Activated CD8-positive, alpha-beta memory T cell treated with anti-CD3 and anti-CD28 coated beads for 1 hour (primary cell): ENCODE results near the gene DACH1.
"Not testable (repeated sequence)": the region's sequence is repeated elsewhere in the genome, so short reads cannot be mapped to it uniquely, and the experiment has no call there.

Experiments used
- DNase-seq, 2 donors: peaks; one replicate each; pipeline ENCODE4 v3.0.0-alpha.2; 2020; ENCODE audit warnings: low read depth in 1 of 2; ENCODE audit errors: extremely low read depth in 1 of 2

The DACH1 gene

DNA sequence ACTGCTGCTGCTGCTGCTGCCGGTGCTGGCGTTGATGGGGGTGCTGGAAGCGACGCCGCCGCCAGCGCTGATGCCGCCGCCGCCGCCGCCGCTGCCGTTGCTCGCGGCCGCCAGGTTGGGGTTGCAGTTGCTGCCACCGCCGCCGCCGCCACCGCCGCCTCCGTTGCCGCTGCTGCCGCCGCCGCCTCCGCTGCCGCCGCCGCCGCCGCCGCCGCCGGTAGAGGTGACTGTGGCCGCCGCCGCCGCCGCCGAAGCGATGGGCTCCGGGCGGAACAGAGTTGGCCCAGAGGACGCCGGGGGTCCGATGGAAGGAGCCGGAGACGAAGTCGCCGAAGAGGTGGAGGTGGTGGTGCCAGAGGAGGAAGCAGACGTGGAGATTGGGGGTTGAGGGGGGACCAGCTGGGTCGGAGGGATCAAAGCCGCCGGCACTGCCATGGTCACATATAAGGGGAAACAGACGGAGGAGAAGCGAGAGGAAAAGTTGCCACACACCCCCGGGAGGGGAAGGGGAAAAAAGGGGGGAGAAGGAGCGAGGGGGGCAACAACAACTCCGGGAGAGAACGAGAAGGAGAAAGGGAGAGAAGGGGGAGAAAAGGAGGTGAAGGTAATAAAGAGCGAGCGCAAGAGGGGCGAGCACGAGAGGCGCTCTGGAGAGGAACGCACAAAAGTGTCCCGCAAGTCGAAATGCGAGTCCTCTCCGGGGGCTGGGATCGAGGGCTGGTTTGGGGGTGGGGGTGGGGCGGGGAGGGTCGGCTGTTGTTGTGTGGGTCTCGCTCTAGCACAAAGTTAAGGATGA, 471 bp downstream of the DACH1 start:
- no peak for DNase-seq

DNA sequence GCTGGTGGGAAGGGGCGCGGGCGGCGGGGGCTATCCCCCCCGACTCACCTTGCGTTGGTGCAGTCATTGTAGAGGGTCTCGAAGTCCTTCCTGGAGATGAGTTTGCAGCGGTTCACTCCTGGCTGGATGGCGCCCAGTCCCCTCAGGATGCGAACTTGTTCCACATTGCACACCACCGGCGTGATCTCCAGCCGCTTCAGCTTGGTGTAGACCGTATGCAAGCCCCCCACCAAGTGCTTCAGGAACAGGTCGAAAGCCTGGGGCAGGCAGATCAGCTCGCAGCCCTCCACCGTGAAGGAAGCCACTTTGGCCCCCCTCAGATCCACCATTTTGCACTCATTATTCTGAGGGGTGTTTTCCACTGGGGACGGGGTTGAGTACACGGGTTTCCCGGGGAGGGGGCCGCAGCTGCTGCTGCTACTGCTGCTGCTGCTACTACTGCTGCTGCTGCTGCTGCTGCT, 1.1 kb downstream of the DACH1 start:
- no peak for DNase-seq

DNA sequence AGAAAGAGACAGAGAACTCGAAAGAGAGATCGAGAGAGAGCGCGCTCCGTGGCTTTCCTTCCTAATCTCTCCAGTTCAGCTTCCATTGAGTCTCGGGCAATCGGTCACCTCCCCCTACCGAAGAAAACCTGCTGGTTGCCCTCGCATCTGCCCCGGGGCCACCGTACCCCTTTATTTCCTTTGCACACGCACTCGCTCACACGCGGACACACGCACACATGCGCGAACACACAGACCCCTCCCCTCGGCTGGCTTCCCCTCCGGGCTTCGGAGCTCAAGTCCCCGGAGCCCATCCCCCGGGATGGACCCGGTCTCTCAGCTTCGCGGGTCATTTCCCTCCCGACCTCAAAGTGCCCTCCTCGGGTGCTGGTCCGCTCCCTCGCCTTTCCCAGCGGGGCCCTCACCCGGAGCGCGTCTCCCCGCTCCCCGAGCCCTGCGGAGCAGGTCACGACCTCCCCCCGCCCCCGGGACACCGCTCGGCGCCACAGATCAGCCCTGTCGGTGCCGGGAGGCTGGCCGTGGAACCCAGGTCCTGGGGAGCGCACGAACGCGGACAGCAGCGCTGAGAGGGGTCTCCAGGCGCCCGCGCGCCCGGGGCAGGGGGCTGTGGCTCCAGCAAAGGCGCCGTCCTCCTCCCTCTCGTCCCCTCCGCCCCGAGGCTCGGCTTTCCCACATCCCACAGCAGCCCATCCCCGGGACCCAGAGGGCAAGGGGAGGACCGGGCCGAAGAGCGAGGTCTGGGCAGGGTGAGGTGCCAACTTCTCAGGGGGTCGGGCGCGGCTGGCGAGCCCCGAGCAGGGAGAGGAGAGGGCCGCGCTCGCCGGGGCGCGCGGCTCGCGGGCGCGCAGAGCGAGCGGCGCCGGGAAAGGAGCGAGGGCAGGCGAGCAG, 1.8 kb downstream of the DACH1 start:
- no peak for DNase-seq

DNA sequence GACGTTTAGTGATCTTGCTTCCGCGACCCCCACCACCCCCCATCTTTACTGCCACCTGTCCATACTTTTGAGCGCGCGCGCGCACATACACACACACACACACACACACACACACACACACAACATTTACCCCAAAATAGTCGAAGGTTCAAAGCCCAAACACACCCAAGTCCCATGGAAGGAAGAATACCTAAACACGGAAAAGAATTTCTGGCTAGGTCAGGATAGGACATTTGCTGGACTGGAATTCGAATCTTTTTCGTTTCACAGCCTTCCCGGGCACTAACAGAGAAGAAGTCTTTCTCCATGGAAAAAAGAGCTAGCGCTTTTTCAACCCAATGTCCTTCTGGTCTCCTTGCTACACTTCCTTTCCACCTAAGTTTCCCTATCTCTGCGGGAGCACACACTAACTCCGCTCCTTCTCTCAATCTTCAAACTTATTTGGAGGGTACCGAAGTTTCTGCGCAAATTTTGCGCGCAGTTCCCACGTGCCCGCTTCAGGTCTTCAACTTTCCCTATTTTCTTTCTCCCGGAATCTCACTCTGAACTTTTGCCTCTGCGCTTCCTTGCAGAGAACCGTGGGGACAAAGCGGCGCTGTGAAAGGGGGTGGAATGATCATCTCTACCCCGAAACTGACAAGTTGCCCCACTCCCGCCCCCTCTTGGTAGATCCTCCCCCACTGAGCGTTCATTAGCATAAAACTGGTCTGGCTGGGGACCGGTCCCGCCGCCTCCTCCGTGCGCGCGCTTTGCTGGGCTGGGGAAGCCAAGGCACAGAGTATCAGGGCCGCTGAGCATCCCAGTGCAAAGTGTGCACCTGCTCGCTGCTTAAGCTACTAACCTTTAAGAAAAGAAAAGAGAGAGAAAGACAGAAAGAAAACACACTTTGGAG, 2.7 kb downstream of the DACH1 start:
- DNase-seq, result no peak

DNA sequence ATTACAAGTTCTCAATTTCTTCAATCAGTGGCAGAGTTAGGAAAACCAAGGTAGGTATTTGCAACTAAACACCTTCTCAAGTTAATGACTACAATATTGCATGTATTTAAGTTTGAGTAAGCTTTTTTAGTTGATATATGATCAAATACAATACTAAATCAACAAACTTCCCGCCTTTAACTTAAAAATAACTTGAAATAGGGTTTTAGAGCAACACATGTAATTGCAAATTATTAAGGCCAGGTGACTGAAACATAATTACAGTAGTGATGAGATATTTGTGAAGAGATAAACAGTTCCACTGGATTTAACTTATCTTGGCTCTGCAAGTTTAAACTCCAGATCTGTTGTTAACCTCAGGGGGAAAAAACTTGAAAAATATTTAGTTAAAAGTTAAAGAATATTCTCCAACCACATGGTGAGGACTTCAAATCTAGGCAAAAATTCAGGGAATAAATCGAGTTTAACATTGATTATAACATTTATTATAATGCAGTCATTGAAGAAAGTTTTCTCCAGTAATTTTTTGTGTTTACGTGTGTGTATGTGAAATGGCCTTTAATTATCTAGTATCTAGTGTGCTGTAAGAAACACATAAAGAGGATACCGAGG, 3.6 kb downstream of the DACH1 start:
- no peak for DNase-seq

DNA sequence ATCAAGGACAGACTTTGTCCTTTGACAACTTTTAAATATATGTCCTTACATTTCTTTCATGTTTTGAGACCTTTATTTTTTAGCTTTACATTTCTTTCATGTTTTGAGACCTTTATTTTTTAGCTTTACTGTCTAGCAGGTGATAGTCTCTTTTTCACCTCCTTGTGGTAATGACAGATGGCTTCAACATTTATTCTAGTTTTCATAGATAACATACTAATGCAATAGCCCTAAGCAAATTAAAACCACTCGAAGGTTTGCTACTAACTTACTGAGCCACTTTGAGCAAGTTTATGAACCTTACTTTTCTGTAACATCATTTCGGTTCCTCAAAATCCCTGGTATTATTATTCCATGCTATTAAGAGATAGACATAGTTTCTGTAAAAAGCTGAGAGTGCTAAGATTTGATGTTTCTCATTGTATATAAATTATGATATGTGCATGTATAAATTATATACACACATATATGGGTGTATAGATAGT, 4.5 kb downstream of the DACH1 start:
- no peak for DNase-seq

DNA sequence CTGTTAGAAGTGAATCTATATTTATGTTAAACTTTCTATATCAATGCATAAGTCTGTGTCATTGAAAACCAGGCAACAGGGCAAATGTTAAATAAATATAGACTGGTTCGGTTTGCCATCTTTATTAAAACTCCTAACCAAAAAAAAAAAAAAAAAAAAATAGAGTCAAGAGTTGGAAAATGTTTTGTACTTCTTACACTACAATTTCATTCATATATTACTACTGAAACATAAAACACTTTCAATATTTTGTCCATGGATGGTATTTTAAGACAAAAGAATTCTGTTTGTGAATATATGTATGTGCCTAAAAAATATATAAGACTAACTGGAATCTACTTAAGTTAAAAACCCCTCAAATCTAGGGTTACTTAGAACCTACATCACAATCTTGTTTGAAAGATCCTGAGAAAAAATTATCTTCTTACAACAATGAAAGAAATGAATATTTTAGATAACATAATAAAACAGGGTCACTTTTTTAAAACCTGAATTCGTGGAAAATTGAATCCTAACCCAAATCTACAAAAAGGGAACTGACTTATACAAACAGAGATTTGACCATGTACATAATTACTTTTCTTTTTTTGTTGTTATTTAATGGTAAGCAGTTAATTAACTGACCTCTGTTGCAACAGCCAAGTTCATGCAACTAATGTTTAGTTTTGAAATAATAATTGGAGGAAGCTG, 5.1 kb downstream of the DACH1 start:
- no peak for DNase-seq

DNA sequence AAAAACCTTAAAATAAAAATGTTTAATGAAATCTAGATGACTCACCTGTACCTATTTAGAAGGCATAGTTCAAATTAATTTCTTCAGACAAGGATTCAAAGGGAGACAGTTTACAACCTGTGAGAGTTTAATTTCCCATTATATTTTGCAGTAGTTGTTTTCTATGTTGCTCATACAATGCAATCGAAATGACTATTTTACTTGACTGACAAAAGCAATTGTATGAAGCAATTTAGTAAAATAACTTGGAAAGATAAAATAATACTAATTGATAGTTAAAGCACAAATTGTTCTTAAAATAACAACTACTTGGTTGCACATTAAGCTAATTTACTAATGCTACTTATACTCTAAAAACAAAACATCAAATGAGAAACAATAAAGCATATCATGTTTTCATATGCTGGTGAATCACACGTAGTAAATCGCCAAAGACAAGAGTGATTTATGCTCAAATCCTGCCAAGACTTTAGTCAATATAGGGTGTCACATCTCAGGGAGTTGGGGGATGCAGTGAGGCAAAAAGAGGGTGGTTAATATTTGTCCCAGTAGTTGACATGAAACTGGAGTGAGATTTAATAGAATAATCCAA, 6.4 kb downstream of the DACH1 start:
- no peak for DNase-seq

DNA sequence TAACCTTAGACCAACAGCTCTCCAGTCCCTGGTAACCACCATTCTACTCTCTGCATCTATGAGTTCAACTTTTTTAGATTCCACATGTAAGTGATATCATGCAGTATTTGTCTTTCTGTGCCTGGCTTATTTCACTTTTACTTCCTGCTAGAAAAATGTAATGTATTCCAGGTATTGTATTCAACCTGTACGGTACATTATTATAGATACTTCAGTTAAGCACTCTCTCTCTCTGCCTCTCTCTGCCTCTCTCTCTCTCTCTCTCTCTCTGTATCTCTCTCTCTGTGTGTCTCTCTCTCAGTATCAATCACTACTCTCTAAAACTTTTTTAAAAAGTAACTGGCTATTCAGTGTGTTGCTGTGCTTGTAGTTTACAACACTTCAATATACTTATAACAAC, 8.4 kb downstream of the DACH1 start:
- no peak for DNase-seq

DNA sequence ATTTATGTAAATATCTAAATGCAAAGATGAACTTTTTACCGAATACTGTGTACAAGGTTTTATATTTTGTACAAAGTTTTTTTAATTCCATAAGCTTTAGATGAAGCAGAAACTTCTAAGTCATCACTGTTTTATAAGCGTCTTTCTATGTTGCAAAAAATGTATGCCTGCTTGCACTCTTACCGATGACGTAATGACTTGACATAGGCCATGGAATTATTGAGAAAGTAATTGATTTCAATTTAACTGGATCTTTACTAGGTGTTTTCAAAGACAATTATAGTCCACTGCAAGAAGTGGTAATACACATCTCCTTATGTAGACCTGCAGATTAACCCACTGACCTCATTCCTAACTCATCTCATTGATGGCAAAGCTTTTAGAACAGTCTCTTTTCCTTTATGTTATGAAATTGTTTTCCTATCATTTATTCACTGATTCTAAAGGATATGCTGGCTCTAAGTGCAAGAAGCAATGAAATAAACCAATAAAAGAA, 10.4 kb downstream of the DACH1 start:
- no peak for DNase-seq

DNA sequence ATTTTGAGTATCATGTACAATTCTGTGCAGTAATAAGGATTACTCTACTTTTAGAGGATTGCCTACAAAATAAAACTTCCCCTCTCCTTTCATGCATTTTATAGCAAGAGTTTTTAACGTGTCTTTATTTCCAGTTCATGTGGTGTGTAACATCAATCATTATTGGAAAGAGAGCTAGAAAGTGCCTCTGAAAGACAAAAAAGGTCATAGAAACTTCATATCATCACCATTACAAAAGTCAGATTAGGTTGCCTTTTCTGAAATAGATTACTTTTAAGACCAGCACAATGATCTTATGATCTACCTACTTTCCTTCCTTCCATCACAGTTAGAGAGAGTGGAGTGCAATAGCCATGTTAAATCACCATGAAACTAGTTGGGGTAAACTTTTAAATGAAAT, 12.6 kb downstream of the DACH1 start:
- DNase-seq, result no peak

DNA sequence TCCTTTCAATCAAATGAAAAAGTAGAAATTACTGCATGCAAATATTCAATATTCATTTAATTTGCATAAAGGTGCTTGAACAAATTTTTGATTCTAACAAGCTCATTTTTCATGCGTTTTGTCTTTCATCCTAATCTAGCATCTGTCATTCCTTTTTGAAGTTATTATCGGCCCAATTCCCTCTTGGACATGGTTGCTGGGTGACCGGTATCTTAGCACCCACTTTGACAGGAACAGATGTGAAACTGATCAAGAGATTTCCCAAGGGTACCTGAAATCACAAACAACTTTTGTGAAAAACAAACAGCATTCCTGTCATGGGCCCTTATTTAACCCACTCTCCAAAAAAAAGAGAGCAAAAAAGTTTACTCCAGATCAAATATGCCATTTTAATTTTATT, 13.3 kb downstream of the DACH1 start:
- DNase-seq, result no peak

DNA sequence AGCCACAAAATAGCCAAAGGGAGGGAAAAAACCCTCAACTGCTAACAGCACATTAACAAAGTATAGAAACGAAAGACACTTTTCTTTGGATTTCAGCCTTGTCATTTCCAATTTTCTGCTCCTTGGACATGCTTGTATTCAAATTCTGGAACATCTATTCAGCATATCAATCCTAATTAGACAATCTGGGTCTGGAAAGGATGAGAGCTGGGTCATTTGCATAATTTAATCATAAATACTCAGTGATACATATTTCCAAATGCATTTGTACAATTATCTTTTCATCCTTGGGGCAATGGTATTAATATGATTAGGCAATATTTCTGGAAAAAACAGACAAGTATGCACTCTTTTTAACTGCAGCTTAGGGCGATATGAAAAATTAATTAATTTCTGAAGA, 14.3 kb downstream of the DACH1 start:
- no peak for DNase-seq

DNA sequence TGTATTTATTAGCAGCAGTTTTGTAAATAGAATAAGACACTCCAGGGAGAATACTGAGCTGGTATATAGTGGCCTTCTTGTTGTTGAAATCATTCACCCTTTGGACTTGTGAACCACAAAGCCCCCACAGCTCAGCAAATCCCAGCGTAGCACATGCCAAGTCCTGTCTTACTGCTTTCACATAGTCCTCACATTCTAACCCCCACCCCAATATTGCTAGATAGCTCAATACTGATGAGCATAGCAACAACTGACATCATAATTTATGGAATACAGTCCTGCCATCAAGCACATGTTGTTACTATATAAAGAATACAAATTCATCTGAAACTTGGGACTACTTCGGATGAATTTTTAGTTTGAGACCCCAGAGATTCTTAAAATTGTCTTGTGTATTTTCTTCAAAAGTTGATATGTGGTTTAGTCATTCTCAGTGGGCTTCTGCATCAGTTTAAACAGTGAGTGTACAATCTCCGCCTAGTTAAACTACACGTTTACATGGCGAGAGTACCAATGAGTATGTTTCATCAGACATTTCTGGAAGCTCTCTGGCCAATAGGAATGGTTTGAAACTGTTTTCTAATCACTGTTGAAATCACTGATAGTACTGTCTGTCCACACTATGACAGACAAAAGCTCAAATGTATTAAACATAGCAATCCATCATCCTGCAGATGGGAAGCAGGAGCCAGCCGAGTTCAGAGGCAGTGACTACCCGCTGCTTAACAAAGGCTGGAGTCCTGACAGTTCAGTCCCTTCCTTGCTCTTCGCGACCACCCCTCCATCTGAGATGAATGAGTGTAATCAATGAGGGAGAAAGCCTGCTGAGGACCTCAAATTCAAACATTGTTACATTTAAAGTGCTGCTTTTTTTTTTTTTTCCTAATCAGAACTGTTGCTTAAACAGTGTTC, 15.2 kb downstream of the DACH1 start:
- DNase-seq, result no peak

DNA sequence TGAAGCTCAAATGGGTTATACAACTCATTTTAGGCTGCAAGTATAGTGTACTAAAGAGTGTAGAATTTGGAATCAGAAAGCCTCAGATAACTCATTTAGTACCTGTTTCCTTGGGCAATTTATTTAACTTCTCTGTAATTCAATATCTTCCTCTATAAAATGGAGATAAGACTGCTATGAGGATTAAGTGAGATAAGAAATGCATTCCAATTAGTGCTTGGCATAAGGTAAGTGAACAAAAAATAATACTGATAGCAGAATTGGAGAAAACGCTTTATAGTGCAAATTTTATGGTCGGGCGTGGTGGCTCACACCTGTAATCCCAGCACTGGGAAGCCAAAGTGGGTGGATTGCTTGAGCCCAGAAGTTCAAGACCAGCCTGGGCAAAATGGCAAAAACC, 25.0 kb downstream of the DACH1 start:
- no peak for DNase-seq

DNA sequence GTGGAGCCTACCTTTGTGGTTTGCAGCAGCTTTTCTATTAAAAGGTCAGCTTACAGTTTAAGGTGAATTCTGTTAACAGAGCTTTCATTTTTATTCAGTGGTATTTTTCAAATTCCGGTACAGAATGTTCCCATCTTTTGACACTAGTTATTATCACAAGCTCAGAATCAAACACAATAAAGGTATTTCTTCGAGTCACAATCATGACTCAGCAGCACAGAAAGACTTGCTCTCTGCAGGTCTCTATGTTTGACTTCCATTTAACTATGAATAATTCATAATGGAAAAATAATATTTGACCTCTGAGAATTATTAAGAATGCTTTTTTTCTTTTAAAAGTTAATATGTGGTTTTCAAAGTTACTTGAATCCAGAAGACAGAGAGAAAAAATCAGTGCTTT, 28.2 kb downstream of the DACH1 start:
- DNase-seq, result no peak

DNA sequence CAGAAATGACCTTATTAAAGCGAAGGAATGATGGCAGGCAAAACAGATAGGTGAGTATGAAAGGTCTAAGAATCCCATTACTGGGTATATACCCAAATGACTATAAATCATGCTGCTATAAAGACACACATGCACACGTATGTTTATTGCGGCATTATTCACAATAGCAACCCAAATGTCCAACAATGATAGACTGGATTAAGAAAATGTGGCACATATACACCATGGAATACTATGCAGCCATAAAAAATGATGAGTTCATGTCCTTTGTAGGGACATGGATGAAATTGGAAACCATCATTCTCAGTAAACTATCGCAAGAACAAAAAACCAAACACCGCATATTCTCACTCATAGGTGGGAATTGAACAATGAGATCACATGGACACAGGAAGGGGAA, 29.4 kb downstream of the DACH1 start:
- DNase-seq, result not testable (repeated sequence)

DNA sequence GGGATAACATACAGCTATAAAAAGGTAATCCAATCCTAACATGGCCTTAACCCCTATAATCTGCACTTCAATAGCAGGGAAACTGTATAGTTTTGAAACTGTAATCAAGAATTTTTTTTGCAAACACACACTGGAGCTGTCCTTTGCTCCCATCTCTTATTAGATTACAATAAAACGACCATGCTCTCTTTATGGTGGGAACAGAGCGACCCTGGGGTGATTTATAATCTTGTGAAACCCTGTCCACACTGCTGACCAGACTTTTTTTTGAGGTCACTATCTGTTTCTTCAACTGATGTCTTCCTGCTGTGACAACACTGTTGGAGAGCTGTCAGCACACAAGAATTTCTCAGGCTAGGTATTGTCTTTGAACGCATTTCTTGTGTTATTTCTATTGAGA, 35.3 kb downstream of the DACH1 start:
- DNase-seq, result no peak
